Measurements from ENCODE around the gene LINGO3. TPM values are rescaled to one million over a fixed set of nuclear protein-coding genes. Genes with fewer than 3 reads are reported as not detected.

Gene LINGO3
- total RNA-seq, 2 experiments from 2014 or later, result 0.33 to 0.39 TPM

DNA sequence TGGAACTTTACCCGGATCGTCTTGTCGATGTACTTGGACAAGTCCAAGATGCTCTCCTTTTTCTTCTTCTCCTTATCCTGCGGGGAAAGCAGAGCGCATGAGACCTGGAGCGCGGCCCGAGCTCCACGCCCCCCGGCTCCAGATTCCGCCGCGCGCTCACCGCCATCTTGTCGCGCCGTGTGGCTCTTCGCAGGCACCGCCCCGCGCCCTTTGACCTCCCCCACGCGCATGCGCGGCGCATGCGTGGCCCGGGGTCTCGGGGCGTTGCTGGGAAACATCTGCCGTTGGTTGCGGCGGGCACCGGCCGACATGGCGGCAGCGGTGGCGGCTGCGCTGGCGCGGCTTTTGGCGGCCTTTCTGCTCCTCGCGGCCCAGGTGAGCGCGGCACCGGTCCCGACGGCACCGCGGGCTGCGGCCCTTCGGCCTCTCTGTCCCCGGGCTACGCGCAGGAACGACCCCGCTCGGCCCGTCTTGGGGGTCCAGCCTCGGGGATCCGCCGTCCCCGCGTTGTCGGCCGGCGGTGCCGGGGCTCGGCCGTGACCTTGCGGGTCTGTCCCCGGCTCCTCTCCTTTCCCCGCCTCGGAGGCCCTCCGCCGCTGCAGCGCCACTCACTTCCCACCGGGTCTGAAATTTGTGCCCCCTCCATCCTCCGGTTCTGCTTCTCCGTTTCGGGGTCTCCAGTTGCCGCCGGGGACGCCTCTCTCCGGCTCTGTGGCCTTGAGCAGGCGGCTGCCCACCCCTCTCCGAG, 20.6 kb upstream of the LINGO3 start, which contains the start of the genes LSM7 and SPPL2B:
Gene LSM7 (minus strand): TSS at position 186 of the 748 bp plus-strand sequence. CDS start 20 bp downstream, at position 166.
Gene SPPL2B (plus strand): TSS at position 284 of the 748 bp plus-strand sequence. CDS start 26 bp downstream, at position 310.
- Mint-ChIP-seq H3K4me1 (ENCODE audit: low read depth) (peaks cover 74% of the 10 kb centered on the region), H3K4me3 (peak within 1 kb of the TSS; percentile 100), H3K27me3 (no peaks in the 10 kb centered on the region), H3K27ac (peak within 1 kb of the TSS; percentile 93), H3K36me3 (ENCODE audit: low read depth) (peaks cover 47% of the 10 kb centered on the region), H3K9me3 (no peaks in the 10 kb centered on the region)
- Histone ChIP-seq H3K4me3 (ENCODE audit: low read length) (peak within 1 kb of the TSS; percentile 96), H3K27ac (ENCODE audit: low read depth in 1 of 2, low read length in 2 of 2) (peak within 1 kb of the TSS; percentile 57 to 78), H3K36me3 (ENCODE audit: insufficient read depth, low read length) (peaks cover 26% of the 10 kb centered on the region), H3K4me1 (ENCODE audit: insufficient read depth, low read length) (peaks cover 70% of the 10 kb centered on the region), H3K27me3 (ENCODE audit: control insufficient read depth in 1 of 2, insufficient read depth in 2 of 2, low read length in 2 of 2) (no peaks in the 10 kb centered on the region), H3K9me3 (ENCODE audit: control insufficient read depth in 1 of 2, insufficient read depth in 1 of 2, low read length in 2 of 2) (no peaks in the 10 kb centered on the region)
- DNase-seq, result peak; percentile 86 to 98 (median 92)
- intact Hi-C loops (cut with DNase I, micrococcal nuclease), result loop anchor here (1.0 to 5.0 kb wide), 6 partner anchors 36 to 176 kb away; partner anchors contain the start of genes AP3D1 (in 1 of the 2), PLEKHJ1 (in 1 of the 2), SF3A2 (in 1 of the 2) and TIMM13 (in 1 of the 2)
- CTCF ChIA-PET, result no interaction called here
- POLR2A ChIA-PET, result interaction anchor here (0.6 to 1.7 kb wide), 11 partner anchors 13 to 245 kb away, joined by 3 to 7 read pairs (median 4); partner anchors contain the start of genes GADD45B and PLEKHJ1
- TF ChIP-seq, protein P1, sequence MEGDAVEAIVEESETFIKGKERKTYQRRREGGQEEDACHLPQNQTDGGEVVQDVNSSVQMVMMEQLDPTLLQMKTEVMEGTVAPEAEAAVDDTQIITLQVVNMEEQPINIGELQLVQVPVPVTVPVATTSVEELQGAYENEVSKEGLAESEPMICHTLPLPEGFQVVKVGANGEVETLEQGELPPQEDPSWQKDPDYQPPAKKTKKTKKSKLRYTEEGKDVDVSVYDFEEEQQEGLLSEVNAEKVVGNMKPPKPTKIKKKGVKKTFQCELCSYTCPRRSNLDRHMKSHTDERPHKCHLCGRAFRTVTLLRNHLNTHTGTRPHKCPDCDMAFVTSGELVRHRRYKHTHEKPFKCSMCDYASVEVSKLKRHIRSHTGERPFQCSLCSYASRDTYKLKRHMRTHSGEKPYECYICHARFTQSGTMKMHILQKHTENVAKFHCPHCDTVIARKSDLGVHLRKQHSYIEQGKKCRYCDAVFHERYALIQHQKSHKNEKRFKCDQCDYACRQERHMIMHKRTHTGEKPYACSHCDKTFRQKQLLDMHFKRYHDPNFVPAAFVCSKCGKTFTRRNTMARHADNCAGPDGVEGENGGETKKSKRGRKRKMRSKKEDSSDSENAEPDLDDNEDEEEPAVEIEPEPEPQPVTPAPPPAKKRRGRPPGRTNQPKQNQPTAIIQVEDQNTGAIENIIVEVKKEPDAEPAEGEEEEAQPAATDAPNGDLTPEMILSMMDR (IDR thresholded peaks at IDR 0.05), result no peak
- ATAC-seq (ENCODE audit: poor library complexity), result peak; percentile 69

DNA sequence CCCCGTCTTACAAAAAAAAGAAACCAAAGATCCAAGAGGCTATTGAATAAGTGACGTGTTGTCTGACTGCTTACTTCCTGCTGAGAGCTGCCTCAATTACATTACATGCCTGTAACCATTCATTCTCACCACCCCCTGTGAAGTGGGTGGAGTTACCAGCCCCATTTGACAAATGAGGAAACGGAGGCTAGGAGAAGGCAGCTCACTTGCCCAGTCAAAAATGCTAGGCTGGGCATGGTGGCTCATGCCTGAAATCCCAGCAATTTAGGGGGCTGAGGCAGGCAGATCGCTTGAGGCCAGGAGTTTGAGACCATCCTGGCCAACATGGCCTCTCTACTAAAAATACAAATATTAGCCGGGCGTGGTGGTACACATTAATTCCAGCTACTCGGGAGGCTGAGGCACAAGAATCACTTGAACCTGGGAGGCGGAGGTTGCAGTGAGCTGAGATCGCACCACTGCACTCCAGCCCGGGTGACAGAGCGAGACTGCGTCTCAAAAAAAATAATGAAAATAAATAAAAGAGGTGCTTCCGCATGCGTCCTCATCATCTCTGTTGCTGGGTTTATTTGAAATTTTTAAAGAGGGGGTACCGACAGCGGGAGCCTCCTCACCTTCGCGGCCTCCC, 19.9 kb upstream of the LINGO3 start:
- Mint-ChIP-seq H3K27me3 (no peaks in the 10 kb centered on the region), H3K4me1 (ENCODE audit: low read depth) (peaks cover 74% of the 10 kb centered on the region), H3K27ac (peak overlapping the region; percentile 93), H3K9me3 (no peaks in the 10 kb centered on the region), H3K4me3 (peak overlapping the region; percentile 100), H3K36me3 (ENCODE audit: low read depth) (peaks cover 47% of the 10 kb centered on the region)
- DNase-seq (peak in 11 of 14 experiments; percentile 22 to 86 (median 35)), ATAC-seq (ENCODE audit: poor library complexity) (peak; percentile 56)
- H3K4me3 ChIP-seq (ENCODE audit: low read length), result peak overlapping the region; percentile 96
- CTCF ChIA-PET, result no interaction called here
- TF ChIP-seq, protein P1 (IDR thresholded peaks at IDR 0.05), result no peak
- no peaks in the 10 kb centered on the region for H3K27me3 ChIP-seq (ENCODE audit: control insufficient read depth in 1 of 2, insufficient read depth in 2 of 2, low read length in 2 of 2)
- H3K4me1 ChIP-seq (ENCODE audit: insufficient read depth, low read length), result peaks cover 65% of the 10 kb centered on the region
- H3K9me3 ChIP-seq (ENCODE audit: control insufficient read depth in 1 of 2, insufficient read depth in 1 of 2, low read length in 2 of 2), result no peaks in the 10 kb centered on the region
- peaks cover 29% of the 10 kb centered on the region for H3K36me3 ChIP-seq (ENCODE audit: insufficient read depth, low read length)
- POLR2A ChIA-PET, result interaction anchor here (0.6 to 1.7 kb wide), 11 partner anchors 12 to 244 kb away, joined by 3 to 7 read pairs (median 4); partner anchors contain the start of genes GADD45B and PLEKHJ1
- peak overlapping the region; percentile 57 to 78 for H3K27ac ChIP-seq (ENCODE audit: low read depth in 1 of 2, low read length in 2 of 2)
- intact Hi-C loops (cut with DNase I, micrococcal nuclease), result loop anchor here (1.0 to 5.0 kb wide), 7 partner anchors 36 to 176 kb away; partner anchors contain the start of genes AP3D1 (in 1 of the 2), PLEKHJ1 (in 1 of the 2), SF3A2 (in 1 of the 2) and TIMM13 (in 1 of the 2)

DNA sequence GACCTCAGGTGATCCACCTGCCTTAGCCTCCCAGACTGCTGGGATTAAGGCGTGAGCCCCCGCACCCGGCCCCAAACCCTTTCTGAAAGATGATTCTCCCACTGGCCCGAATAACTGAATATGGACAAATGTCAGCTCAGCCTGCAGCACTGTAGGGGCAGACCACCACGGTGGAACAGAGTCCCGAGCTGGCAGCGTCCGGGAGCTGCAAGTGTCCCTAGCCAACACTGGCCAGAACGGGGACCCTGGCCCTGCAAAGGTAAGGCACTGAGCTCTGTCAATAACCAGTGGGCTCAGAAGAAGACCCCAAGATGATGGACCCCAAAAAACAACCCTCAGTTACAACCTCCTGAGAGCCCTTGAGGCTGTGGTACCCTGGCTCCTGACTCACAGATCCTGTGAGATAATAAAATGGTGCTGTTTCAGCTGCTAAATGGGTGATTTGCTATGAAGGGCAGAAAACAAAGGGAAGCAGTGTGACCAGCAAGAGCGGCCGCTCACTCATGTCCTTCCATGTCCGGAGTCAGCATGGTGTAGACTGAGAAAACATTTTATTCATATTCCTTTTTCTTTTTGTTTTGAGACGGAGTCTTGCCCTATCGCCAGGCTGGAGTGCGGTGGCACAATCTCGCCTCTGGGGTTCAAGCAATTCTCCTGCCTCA, 18.9 kb upstream of the LINGO3 start:
- TF ChIP-seq, protein P1 (IDR thresholded peaks at IDR 0.05), result no peak
- intact Hi-C loops (cut with DNase I, micrococcal nuclease), result loop anchor here (2.0 to 5.0 kb wide), 6 partner anchors 35 to 175 kb away; partner anchors contain the start of genes AP3D1 (in 1 of the 2) and TIMM13 (in 1 of the 2)
- Mint-ChIP-seq H3K4me3 (peak overlapping the region; percentile 100), H3K27ac (peak overlapping the region; percentile 93), H3K36me3 (ENCODE audit: low read depth) (peaks cover 41% of the 10 kb centered on the region), H3K4me1 (ENCODE audit: low read depth) (peaks cover 65% of the 10 kb centered on the region), H3K27me3 (no peaks in the 10 kb centered on the region), H3K9me3 (no peaks in the 10 kb centered on the region)
- no peak for ATAC-seq (ENCODE audit: poor library complexity)
- no peaks in the 10 kb centered on the region for H3K9me3 ChIP-seq (ENCODE audit: control insufficient read depth in 1 of 2, insufficient read depth in 1 of 2, low read length in 2 of 2)
- H3K4me3 ChIP-seq (ENCODE audit: low read length), result no peak overlapping the region
- H3K36me3 ChIP-seq (ENCODE audit: insufficient read depth, low read length), result peaks cover 38% of the 10 kb centered on the region
- DNase-seq, result no peak
- H3K27me3 ChIP-seq (ENCODE audit: control insufficient read depth in 1 of 2, insufficient read depth in 2 of 2, low read length in 2 of 2), result no peaks in the 10 kb centered on the region
- peak overlapping the region in 1 of 2 donors; percentile 57 for H3K27ac ChIP-seq (ENCODE audit: low read depth in 1 of 2, low read length in 2 of 2)
- peaks cover 56% of the 10 kb centered on the region for H3K4me1 ChIP-seq (ENCODE audit: insufficient read depth, low read length)
- ChIA-PET POLR2A (interaction anchor here (1.2 to 1.6 kb wide), 2 partner anchors 11 to 51 kb away, joined by 3 read pairs; no protein-coding TSS in a partner anchor), CTCF (no interaction called here)
